ENCODE data around the gene RAB17. TPM values are rescaled to one million over a fixed set of nuclear protein-coding genes. Genes with fewer than 3 reads are reported as not detected.

RAB17 gene
- polyA plus RNA-seq, 1 experiment, result 0.10 TPM

GRCh38 chr2:237546876-237547395, 43.6 kb downstream of the RAB17 start:
- CTCF ChIA-PET, result interaction anchor here (4.4 kb wide), 1 partner anchor 34 kb away, joined by 18 read pairs; no protein-coding TSS in a partner anchor
- DNase-seq (ENCODE audit: low read depth, low spot score), result no peak
- H3K4me3 ChIP-seq (ENCODE audit: low read depth, low read length), result no peak overlapping the region
- H3K27me3 ChIP-seq (ENCODE audit: control insufficient read depth, insufficient read depth, low read length), result no peaks in the 10 kb centered on the region
- POLR2A ChIA-PET, result no interaction called here
- no peak for TF ChIP-seq CTCF (IDR thresholded peaks at IDR 0.05; ENCODE audit: low read depth, low read length)
- peaks cover 6% of the 10 kb centered on the region for H3K9me3 ChIP-seq (ENCODE audit: control insufficient read depth, insufficient read depth, low read length)
- H3K27ac ChIP-seq (ENCODE audit: low read depth, low read length), result no peak overlapping the region

- CTCF ChIA-PET, result interaction anchor here (1.1 to 4.4 kb wide), 2 partner anchors 33 to 124 kb away, joined by 3 to 18 read pairs; no protein-coding TSS in a partner anchor
- DNase-seq (ENCODE audit: low read depth, low spot score), result no peak
- H3K4me3 ChIP-seq (ENCODE audit: low read depth, low read length), result no peak overlapping the region
- no peak overlapping the region for H3K27ac ChIP-seq (ENCODE audit: low read depth, low read length)
- no peak for TF ChIP-seq CTCF (IDR thresholded peaks at IDR 0.05; ENCODE audit: low read depth, low read length)
- POLR2A ChIA-PET, result no interaction called here
- H3K9me3 ChIP-seq (ENCODE audit: control insufficient read depth, insufficient read depth, low read length), result peaks cover 8% of the 10 kb centered on the region
- H3K27me3 ChIP-seq (ENCODE audit: control insufficient read depth, insufficient read depth, low read length), result no peaks in the 10 kb centered on the region
Measured at GRCh38 chr2:237546040-237546875, 44.3 kb downstream of the RAB17 start.

GRCh38 chr2:237542001-237542704, 48.4 kb downstream of the RAB17 start:
- POLR2A ChIA-PET, result no interaction called here
- no peak for DNase-seq (ENCODE audit: low read depth, low spot score)
- Histone ChIP-seq H3K27me3 (ENCODE audit: control insufficient read depth, insufficient read depth, low read length) (no peaks in the 10 kb centered on the region), H3K4me3 (ENCODE audit: low read depth, low read length) (no peak overlapping the region), H3K27ac (ENCODE audit: low read depth, low read length) (no peak overlapping the region), H3K9me3 (ENCODE audit: control insufficient read depth, insufficient read depth, low read length) (peaks cover 8% of the 10 kb centered on the region)
- TF ChIP-seq CTCF (IDR thresholded peaks at IDR 0.05; ENCODE audit: low read depth, low read length), result no peak
- CTCF ChIA-PET, result interaction anchor here (0.9 to 3.7 kb wide), 2 partner anchors 29 to 30 kb away, joined by 7 to 20 read pairs; no protein-coding TSS in a partner anchor

- no peak for TF ChIP-seq CTCF (IDR thresholded peaks at IDR 0.05; ENCODE audit: low read depth, low read length)
- Histone ChIP-seq H3K4me3 (ENCODE audit: low read depth, low read length) (no peak overlapping the region), H3K27ac (ENCODE audit: low read depth, low read length) (no peak overlapping the region), H3K27me3 (ENCODE audit: control insufficient read depth, insufficient read depth, low read length) (no peaks in the 10 kb centered on the region), H3K9me3 (ENCODE audit: control insufficient read depth, insufficient read depth, low read length) (peaks cover 8% of the 10 kb centered on the region)
- POLR2A ChIA-PET, result interaction anchor here (0.6 kb wide), 1 partner anchor 9 kb away, joined by 3 read pairs; no protein-coding TSS in a partner anchor
- CTCF ChIA-PET, result interaction anchor here (0.5 to 3.7 kb wide), 3 partner anchors 28 to 205 kb away, joined by 4 to 20 read pairs (median 7); no protein-coding TSS in a partner anchor
- DNase-seq (ENCODE audit: low read depth, low spot score), result no peak
Measured at GRCh38 chr2:237541243-237541642, 49.3 kb downstream of the RAB17 start.

Measured in AG04450 (cell line).